NK-92 (cell line): ENCODE measurements around the gene ZNF19.

Experiments used
- DNase-seq: peaks from one replicate; lab custom pipeline; 2025; ENCODE audit not compliant: unreplicated experiment; lab: John Stamatoyannopoulos, UW

The ZNF19 gene

DNA sequence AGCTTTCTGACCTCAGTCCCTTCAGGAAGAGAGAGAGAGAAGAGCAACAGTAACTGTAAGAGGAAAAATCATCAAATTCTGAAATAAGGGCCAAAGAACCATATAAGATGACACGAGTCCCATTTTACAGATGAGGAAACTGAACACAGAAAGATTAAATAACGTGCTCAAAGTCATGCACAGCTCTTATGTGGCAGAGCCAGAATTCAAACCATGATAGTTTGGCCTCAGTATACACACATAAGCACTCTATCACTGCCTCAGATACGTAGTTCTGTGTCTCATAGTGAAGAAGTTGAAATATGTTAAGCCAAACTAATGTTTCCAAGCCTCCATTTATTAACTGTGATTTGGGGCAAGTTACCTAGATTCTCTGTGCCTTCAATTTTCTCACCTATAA lies 1.9 kb upstream of the ZNF19 start:
- no peak for DNase-seq

DNA sequence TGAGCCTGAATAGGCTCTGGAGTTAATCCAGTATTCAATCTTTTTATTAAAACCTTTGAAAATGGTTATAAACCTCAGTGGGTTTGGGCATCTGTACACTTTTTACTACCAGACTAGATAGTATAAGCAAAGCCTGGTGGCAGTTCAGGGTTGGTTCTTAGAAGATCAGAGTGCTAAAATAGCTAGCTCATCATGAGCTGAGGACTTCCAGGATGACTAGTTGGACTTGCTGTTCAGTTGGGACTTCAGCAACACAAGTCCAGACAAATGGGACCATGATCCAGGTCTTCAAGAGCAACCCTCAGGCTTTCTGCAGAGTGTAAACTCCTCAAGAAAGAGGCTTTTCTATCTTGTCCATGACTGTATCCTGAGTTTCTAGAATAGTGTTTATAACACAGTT lies 1.2 kb upstream of the ZNF19 start:
- DNase-seq, result no peak

GRCh38 chr16:71484006-71484893 lies 4.9 kb downstream of the ZNF19 start:
- DNase-seq, result peak; percentile 19

DNA sequence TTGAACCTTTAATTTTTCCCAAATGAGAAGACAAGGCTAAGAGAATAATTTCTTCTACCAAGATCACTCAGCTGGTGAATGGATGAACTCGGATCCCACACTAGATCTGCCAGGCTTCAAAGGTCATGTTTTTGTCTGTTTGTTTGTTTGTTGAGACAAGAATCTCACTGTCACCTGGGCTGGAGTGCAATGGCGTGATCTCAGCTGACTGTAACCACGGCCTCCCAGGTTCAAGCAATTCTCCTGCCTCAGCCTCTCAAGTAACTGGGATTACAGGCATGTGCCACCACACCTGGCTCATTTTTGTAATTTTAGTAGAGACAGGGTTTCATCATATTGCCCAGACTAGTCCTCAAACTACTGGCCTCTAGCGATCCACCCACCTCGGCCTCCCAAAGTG lies 6.6 kb downstream of the ZNF19 start:
- DNase-seq, result no peak

DNA sequence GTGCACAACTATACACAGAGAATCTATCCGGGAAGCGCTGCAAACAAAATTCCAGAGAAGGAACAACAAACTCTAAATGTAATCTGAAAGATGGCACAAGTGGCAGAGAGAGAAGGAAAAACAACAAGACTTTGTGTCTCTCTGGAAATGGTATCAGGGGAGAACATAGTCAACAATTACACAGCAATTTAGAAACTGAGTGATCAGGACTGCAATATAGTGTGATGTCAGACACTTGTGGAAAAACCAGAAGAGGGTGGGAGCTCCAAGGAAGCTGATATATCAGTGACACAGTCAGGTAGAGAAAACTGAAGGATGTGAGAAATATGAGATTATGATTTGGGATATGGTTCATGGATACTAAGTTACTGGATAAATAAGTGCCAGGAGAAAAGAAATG lies 8.2 kb downstream of the ZNF19 start:
- DNase-seq, result no peak

DNA sequence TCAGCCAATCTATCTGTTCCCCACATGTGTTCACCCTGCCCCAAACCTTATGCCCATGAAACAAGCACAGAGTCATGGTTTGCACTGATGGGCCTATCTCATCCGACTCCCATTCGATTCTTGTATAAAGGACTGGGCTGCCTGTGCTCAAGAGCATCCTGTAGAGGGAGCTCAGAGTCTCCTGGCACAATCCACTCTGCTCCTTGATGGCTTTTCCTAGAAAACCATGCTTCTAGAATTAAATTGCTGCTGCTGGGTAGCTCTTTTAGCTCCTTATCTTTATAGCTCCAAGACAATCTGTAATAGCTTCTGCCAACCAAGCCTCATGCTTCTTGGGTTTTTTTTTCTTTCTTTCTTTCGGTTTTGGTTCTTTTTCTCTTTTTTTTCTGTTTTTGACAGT lies 9.7 kb downstream of the ZNF19 start:
- no peak for DNase-seq

DNA sequence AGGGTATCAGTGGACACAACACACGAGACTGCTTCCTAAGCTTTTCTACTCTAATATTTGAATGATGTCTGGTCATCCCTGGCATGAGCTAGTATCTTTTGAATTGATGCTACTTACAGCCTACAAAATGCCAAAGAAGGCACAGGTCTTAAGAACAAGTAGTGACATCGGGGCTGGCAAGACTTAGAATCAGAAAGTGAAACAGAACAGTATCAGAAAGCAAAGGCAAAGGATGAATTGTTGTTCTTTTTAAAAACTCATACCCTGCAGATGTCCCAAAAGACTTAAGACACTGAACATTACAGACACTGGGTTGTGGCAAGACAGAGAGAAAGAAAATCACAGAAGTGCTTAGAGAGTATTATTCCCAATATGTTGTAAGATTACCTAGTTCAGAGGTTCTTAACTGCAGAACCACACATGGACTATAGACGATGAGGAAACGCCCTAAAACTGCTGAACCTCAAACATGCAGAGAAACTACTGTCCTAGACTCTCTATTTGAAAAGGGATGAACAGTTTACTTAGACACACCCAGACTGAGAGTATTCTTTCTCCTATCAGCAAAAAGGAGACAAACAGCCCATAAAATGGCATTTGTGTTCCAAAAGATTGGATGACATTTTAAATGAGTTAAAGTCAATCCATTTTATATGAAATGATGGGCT lies 12.5 kb downstream of the ZNF19 start:
- DNase-seq, result no peak

GRCh38 chr16:71474864-71475263 lies 14.3 kb downstream of the ZNF19 start:
- no peak for DNase-seq

DNA sequence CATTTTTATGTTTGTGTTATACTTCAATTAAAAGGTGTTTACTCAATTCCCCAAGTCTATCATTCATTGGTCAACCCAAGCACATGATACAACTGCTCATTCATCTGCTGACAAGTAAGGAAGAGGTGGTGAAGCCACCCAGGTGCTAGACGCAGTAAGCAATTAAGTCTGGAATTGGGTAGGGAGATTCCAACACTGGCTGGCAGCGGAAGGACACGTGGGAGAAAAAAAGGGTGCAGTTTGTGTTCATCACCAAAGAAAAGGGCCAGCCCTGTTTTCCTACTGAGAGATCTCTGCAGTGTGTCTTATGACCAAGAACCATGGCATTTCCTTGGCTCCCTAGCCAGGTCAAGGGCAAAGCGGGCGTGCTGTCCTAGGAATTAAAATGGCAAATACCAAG lies 15.2 kb downstream of the ZNF19 start:
- no peak for DNase-seq

GRCh38 chr16:71472931-71473330 lies 16.2 kb downstream of the ZNF19 start:
- DNase-seq, result no peak

DNA sequence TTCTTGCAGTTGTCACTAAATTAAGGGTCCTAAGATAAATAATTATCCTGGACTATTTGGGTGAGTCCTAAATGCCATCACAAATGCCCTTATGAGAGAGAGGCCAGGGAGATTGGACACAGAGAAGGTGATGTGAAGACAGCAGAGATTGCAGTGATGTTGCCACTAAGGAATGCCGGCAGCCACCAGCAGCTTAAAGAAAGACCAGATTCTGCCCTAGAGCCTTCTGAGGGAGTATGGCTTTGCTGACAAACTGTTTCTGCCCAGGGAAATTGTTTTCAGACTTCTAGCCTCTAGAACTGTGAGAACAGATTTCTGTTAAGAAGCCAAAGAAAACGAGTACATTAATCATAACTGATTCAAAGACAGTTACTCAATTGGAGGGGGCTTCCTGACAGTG lies 17.1 kb downstream of the ZNF19 start:
- DNase-seq, result no peak

DNA sequence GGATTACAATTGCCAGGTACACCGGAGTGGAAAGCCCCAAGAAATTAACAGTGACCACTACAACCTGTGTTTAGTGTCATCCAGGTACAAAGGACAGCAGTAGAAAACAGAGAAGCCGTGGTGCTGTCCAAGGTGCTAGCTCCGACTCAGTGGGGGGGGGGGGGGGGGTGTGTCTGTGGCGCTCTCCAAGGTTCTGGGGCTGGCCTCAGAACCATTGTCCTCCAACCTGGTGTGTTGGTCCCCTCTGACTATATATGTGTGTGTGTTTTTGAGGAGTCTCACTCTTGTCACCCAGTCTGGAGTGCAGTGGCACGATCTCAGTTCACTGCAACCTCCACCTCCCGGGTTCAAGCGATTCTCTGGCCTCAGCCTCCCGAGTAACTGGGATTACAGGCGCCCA lies 21.3 kb downstream of the ZNF19 start:
- no peak for DNase-seq

- DNase-seq, result no peak
Measured at GRCh38 chr16:71464231-71464630, 24.9 kb downstream of the ZNF19 start.

- DNase-seq, result no peak
Measured at GRCh38 chr16:71461686-71462648, 27.2 kb downstream of the ZNF19 start, which contains the start of gene ZNF23. Gene ZNF23 (minus strand): TSS chr16:71462247. CDS start chr16:71456796, 5,451 bp downstream.

DNA sequence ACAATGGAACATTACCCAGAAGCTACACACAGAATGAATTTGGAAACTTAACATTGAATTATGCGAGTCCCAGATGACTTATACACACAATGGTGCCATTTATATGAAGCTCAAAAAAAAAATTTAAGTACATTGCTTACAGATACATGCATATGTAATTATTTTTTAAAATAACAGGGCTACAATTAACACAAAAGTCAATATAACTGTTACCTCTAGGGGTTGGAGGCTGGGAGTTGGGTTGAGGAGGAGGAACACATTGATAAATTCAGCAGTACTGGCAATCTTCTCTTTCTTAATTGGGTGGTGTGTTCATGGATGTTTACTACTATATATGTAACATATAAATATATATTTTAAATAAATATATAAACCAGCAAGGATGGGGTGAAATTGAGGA lies 28.2 kb downstream of the ZNF19 start:
- DNase-seq, result no peak

- no peak for DNase-seq
Measured at GRCh38 chr16:71460236-71460635, 28.9 kb downstream of the ZNF19 start.

DNA sequence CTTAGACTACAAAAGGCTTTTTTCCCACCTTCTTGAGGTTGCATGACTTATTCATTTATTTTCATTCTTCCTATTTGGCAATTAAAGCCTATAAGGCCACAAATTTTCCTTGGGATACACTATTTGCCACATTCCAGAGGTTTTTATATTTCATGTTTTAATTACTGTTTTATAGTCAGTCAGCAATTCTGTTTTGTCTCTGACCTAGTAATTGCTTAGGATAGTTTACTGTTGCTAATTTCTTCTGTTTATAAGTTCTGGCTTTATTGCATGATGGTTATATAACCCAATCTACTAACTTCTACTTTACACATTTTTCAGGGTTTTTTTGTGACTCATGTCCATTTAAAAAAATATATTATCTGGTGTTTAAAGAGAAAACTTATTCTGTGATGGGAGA lies 29.6 kb downstream of the ZNF19 start:
- no peak for DNase-seq

GRCh38 chr16:71456801-71457200 lies 32.3 kb downstream of the ZNF19 start:
- no peak for DNase-seq

DNA sequence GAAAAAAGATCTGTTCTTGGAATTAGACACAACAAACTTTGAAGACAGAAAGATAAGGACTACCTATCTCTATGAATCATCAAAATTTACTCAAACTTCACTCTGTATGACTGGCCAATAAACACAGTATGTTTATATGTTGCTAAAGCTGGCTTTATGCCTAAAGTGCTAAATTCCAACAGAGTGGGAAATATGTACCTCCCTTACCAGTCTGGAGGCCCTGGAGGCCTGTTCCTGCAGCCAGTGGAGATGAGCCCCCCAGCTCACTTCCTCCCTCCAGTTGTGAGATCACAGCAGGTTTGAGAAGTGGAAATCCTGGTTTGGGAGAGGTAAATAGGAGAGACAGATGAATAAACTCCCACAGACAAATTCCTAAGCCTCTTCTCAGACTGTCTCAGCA lies 36.1 kb downstream of the ZNF19 start:
- DNase-seq, result no peak

DNA sequence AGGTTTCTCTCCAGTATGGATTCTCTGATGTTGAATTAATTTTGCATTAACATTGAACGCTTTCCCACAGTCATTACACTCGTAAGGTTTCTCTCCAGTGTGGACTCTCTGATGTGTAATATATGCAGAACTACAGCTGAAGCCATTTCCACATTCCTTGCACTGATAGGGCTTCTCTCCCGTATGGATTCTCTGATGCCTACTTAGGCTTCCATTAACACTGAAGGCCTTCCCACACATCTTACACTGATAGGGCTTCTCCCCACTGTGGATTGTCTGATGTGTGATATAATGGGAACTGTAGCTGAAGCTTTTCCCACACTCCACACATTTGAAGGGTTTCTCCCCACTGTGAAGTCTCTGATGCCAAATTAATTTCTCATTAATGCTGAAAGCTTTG lies 40.1 kb downstream of the ZNF19 start:
- DNase-seq, result no peak

DNA sequence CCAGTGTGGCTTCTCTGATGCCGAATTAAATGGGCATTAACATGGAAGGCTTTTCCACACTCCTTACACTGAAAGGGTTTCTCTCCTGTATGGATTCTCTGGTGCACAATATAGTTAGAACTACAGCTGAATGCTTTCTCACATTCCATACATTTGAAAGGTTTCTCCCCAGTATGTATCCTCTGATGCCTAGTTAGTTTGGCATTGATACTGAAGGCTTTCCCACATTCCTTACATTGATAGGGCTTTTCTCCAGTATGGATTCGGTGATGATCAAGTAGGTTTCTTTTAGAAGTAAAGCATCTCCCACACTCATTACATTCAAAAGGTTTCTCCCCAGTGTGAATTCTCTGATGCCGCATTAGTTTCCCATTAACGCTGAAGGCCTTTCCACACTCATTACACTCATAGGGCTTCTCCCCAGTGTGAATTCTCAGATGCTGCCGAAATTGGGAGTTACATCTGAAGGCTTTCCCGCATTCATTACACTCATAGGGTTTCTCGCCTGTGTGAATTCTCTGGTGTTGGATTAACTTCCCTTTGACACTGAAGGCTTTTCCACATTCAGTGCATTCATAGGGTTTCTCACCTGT lies 40.8 kb downstream of the ZNF19 start:
- no peak for DNase-seq
